ENCODE measurements around the gene KLHL20. TPM values are rescaled to one million over a fixed set of nuclear protein-coding genes. Genes with fewer than 3 reads are reported as not detected.
"Not testable (repeated sequence)": the region's sequence is repeated elsewhere in the genome, so short reads cannot be mapped to it uniquely, and the experiment has no call there.

The KLHL20 gene
- total RNA-seq, 5 donors from 2014 or later (not counting 1 experiment from before 2014, with no cell fraction given), result 28.7 to 34.5 (median 31.2) TPM

DNA sequence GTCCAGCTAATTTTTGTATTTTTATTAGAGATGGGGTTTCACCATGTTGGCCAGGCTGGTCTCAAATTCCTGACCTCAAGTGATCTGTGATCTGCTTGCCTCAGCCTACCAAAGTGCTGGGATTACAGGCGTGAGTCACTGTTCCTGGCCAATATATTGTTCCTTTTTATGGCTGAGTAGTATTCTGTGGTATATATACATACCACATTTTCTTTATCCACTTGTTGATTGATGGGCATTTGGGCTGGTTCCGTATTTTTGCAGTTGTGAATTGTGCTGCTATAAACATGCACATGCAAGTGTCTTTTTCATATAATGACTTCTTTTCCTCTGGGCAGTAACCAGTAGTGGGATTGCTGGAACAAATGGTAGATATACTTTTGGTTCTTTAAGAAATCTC, 21.3 kb downstream of the KLHL20 start:
- H3K4me1 ChIP-seq (ENCODE audit: control insufficient read depth in 1 of 2, extremely low read depth in 1 of 2, insufficient read depth in 2 of 2, low read length in 2 of 2); H3K4me3 ChIP-seq (ENCODE audit: control insufficient read depth in 1 of 2, extremely low read depth in 1 of 2, low read length in 1 of 2); H3K27me3 ChIP-seq (replicated peaks in 1 of 2; ENCODE audit: control insufficient read depth in 2 of 2, extremely low read depth in 1 of 2, insufficient read depth in 2 of 2, low read length in 1 of 2); ATAC-seq (replicated peaks in 1 of 4); H3K9me3 ChIP-seq; H3K9me3 Mint-ChIP-seq; H3K27ac ChIP-seq (ENCODE audit: low read length); H3K27me3 Mint-ChIP-seq; H3K4me3 Mint-ChIP-seq; POLR2A ChIA-PET; DNase-seq; H3K27ac Mint-ChIP-seq: not testable (repeated sequence)
- H3K36me3 ChIP-seq (ENCODE audit: control insufficient read depth in 2 of 2, extremely low read depth in 1 of 2, insufficient read depth in 1 of 2, low read length in 1 of 2), result peaks cover 8 to 25% of the 10 kb centered on the region in 2 donors
- WGBS (ENCODE audit: insufficient coverage), result no CpG with 5 or more reads among the region's 2 CpGs
- H3K36me3 Mint-ChIP-seq, result peaks cover 71% of the 10 kb centered on the region
- CTCF ChIA-PET, result interaction anchor here in 1 of 2 donors (0.6 to 1.2 kb wide), 2 partner anchors 7 to 304 kb away, joined by 5 read pairs; no protein-coding TSS in a partner anchor
- peaks cover 47 to 49% (median 48%) of the 10 kb centered on the region in 3 donors for H3K4me1 Mint-ChIP-seq

DNA sequence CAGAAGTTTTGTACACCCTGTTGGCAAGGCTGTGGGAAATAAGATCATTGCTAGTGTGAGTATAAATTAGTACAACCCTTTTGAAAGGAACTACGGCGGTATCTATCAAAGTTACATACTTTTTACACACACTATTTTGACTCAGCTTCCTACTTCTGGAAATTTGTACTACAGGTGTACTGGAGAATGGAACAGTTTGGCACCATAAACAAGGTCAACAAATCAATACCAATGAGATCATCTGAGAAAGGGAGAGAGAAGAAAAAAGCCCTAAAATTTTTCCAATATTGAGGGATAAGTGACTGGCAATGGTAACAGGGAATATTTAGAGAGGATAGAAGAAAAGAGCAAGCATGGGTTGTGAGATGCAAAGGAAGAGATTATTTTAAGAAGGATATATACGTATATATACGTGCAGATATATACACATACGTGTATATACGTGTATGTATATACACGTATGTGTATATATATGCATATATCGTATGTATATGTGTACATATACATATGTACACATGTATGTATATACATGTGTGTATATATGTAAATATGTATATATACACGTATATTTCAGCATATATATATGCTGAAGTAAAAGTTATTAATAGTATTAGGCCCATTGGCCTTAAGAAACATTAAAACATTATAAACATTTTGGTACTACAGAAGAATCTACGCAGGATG, 27.6 kb downstream of the KLHL20 start:
- no peaks in the 10 kb centered on the region for H3K27me3 Mint-ChIP-seq
- peaks cover 64% of the 10 kb centered on the region for H3K36me3 Mint-ChIP-seq
- H3K4me1 Mint-ChIP-seq, result peaks cover 57 to 70% (median 68%) of the 10 kb centered on the region in 3 donors
- Histone ChIP-seq H3K27ac (ENCODE audit: low read length) (no peak overlapping the region), H3K27me3 (replicated peaks in 1 of 2; ENCODE audit: control insufficient read depth in 2 of 2, extremely low read depth in 1 of 2, insufficient read depth in 2 of 2, low read length in 1 of 2) (no peaks in the 10 kb centered on the region), H3K4me3 (ENCODE audit: control insufficient read depth in 1 of 2, extremely low read depth in 1 of 2, low read length in 1 of 2) (no peak overlapping the region), H3K4me1 (ENCODE audit: control insufficient read depth in 1 of 2, extremely low read depth in 1 of 2, insufficient read depth in 2 of 2, low read length in 2 of 2) (peaks cover 0 to 3% of the 10 kb centered on the region in 2 experiments), H3K36me3 (ENCODE audit: control insufficient read depth in 2 of 2, extremely low read depth in 1 of 2, insufficient read depth in 1 of 2, low read length in 1 of 2) (peaks cover 5 to 16% of the 10 kb centered on the region in 2 donors), H3K9me3 (peaks cover 4% of the 10 kb centered on the region)
- H3K27ac Mint-ChIP-seq, result no peak overlapping the region
- WGBS (ENCODE audit: insufficient coverage), result no CpG with 5 or more reads among the region's 10 CpGs
- ChIA-PET POLR2A (interaction anchor here in 1 of 2 donors (1.1 kb wide), 1 partner anchor 39 kb away, joined by 4 read pairs; no protein-coding TSS in a partner anchor), CTCF (no interaction called here)
- H3K4me3 Mint-ChIP-seq, result no peak overlapping the region
- ATAC-seq (replicated peaks in 1 of 4), result no peak
- H3K9me3 Mint-ChIP-seq, result peaks cover 0 to 5% (median 0%) of the 10 kb centered on the region in 3 donors
- no peak for DNase-seq

DNA sequence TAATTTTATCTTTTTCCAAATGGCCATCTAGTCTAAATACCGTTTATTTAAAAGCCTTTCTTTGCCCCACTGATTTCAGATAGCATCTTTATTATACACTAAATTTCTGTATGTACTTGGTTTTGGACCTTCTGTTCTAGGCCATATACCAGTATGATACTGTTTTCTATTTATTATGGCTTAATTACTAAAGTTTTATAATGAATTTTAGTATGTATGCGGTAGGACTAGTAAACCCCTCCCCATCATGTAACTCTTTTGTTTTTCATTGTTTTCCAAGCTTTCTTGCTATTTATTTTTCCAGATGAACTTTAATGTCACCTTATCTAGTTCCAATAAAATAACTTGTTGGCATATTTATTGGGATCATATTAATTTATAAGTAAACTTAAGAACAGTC, 29.9 kb downstream of the KLHL20 start:
- ChIA-PET CTCF (interaction anchor here in 1 of 2 donors (0.5 kb wide), 1 partner anchor 399 kb away, joined by 6 read pairs; no protein-coding TSS in a partner anchor), POLR2A (no interaction called here)
- Histone ChIP-seq H3K4me1 (ENCODE audit: control insufficient read depth in 1 of 2, extremely low read depth in 1 of 2, insufficient read depth in 2 of 2, low read length in 2 of 2) (peaks cover 0 to 3% of the 10 kb centered on the region in 2 experiments), H3K27me3 (replicated peaks in 1 of 2; ENCODE audit: control insufficient read depth in 2 of 2, extremely low read depth in 1 of 2, insufficient read depth in 2 of 2, low read length in 1 of 2) (no peaks in the 10 kb centered on the region), H3K27ac (ENCODE audit: low read length) (no peak overlapping the region), H3K9me3 (peaks cover 2% of the 10 kb centered on the region), H3K36me3 (ENCODE audit: control insufficient read depth in 2 of 2, extremely low read depth in 1 of 2, insufficient read depth in 1 of 2, low read length in 1 of 2) (peaks cover 5 to 16% of the 10 kb centered on the region in 2 donors), H3K4me3 (ENCODE audit: control insufficient read depth in 1 of 2, extremely low read depth in 1 of 2, low read length in 1 of 2) (no peak overlapping the region)
- peaks cover 0 to 5% (median 0%) of the 10 kb centered on the region in 3 donors for H3K9me3 Mint-ChIP-seq
- no peak overlapping the region for H3K27ac Mint-ChIP-seq
- no peaks in the 10 kb centered on the region for H3K27me3 Mint-ChIP-seq
- DNase-seq, result no peak
- WGBS (ENCODE audit: insufficient coverage), result no CpG with 5 or more reads among the region's 2 CpGs
- H3K36me3 Mint-ChIP-seq, result peaks cover 52% of the 10 kb centered on the region
- H3K4me3 Mint-ChIP-seq, result no peak overlapping the region
- H3K4me1 Mint-ChIP-seq, result peaks cover 43 to 53% (median 50%) of the 10 kb centered on the region in 3 donors
- no peak for ATAC-seq (replicated peaks in 1 of 4)

DNA sequence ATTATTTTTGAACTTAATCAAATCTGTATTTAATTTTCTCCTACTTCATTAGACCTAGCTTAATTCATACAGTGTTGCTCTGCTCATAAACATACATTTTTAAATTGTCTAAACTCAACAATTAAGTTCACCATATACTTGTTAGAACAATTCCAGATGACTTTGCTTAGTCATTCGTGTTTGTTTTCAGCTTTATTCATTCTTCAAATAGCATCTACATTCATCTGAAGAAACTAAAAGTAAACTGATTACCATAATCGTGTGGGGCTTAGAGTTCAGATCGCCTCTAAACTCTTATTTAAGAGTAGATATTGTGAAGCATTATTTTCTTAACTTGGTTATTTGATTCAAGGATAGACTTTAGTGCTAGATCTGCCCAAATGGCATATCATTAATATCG, 34.4 kb downstream of the KLHL20 start:
- DNase-seq (no peak), ATAC-seq (replicated peaks in 1 of 4) (no peak)
- H3K27ac Mint-ChIP-seq, result no peak overlapping the region
- peaks cover 30% of the 10 kb centered on the region for H3K36me3 Mint-ChIP-seq
- H3K4me3 Mint-ChIP-seq, result no peak overlapping the region
- H3K4me1 Mint-ChIP-seq, result peaks cover 22 to 24% (median 22%) of the 10 kb centered on the region in 3 donors
- Histone ChIP-seq H3K27ac (ENCODE audit: low read length) (no peak overlapping the region), H3K27me3 (replicated peaks in 1 of 2; ENCODE audit: control insufficient read depth in 2 of 2, extremely low read depth in 1 of 2, insufficient read depth in 2 of 2, low read length in 1 of 2) (no peaks in the 10 kb centered on the region), H3K4me3 (ENCODE audit: control insufficient read depth in 1 of 2, extremely low read depth in 1 of 2, low read length in 1 of 2) (no peak overlapping the region), H3K9me3 (no peaks in the 10 kb centered on the region), H3K36me3 (ENCODE audit: control insufficient read depth in 2 of 2, extremely low read depth in 1 of 2, insufficient read depth in 1 of 2, low read length in 1 of 2) (peaks cover 4 to 27% of the 10 kb centered on the region in 2 donors), H3K4me1 (ENCODE audit: control insufficient read depth in 1 of 2, extremely low read depth in 1 of 2, insufficient read depth in 2 of 2, low read length in 2 of 2) (peaks cover 0 to 3% of the 10 kb centered on the region in 2 experiments)
- no peaks in the 10 kb centered on the region for H3K9me3 Mint-ChIP-seq
- POLR2A ChIA-PET, result no interaction called here
- no peaks in the 10 kb centered on the region for H3K27me3 Mint-ChIP-seq
- WGBS (ENCODE audit: insufficient coverage), result no CpG with 5 or more reads among the region's 4 CpGs
- CTCF ChIA-PET, result interaction anchor here in 1 of 2 donors (0.7 kb wide), 1 partner anchor 114 kb away, joined by 4 read pairs; the partner anchor contains the start of gene TEX50

DNA sequence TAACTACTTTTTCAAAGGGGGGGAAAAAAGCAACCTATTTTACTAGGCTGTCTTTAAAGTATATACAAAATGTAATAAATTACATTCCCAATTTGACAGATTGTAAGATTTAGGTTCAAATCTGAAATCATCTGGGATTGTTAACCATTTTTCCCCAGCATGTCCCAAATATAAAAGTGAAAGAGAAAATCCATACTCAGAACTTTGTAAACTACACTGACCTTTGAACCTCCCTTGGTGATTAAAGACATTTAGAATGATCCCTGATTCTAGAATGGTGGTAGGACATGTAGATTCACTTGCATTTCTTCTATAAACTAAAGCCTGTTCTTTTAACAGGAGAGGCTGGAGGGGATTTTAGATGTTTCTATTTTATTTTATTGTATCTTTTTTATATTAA, 39.0 kb downstream of the KLHL20 start:
- Histone ChIP-seq H3K4me1 (ENCODE audit: control insufficient read depth in 1 of 2, extremely low read depth in 1 of 2, insufficient read depth in 2 of 2, low read length in 2 of 2) (no peaks in the 10 kb centered on the region), H3K27me3 (replicated peaks in 1 of 2; ENCODE audit: control insufficient read depth in 2 of 2, extremely low read depth in 1 of 2, insufficient read depth in 2 of 2, low read length in 1 of 2) (no peaks in the 10 kb centered on the region), H3K27ac (ENCODE audit: low read length) (no peak overlapping the region), H3K4me3 (ENCODE audit: control insufficient read depth in 1 of 2, extremely low read depth in 1 of 2, low read length in 1 of 2) (no peak overlapping the region), H3K36me3 (ENCODE audit: control insufficient read depth in 2 of 2, extremely low read depth in 1 of 2, insufficient read depth in 1 of 2, low read length in 1 of 2) (peaks cover 16 to 69% of the 10 kb centered on the region in 2 donors), H3K9me3 (no peaks in the 10 kb centered on the region)
- ChIA-PET CTCF (no interaction called here), POLR2A (no interaction called here)
- ATAC-seq (replicated peaks in 1 of 4) (no peak), DNase-seq (no peak)
- Mint-ChIP-seq H3K4me3 (no peak overlapping the region), H3K4me1 (peaks cover 0 to 3% (median 1%) of the 10 kb centered on the region in 3 donors), H3K27ac (no peak overlapping the region), H3K36me3 (peaks cover 54% of the 10 kb centered on the region), H3K9me3 (no peaks in the 10 kb centered on the region), H3K27me3 (no peaks in the 10 kb centered on the region)

DNA sequence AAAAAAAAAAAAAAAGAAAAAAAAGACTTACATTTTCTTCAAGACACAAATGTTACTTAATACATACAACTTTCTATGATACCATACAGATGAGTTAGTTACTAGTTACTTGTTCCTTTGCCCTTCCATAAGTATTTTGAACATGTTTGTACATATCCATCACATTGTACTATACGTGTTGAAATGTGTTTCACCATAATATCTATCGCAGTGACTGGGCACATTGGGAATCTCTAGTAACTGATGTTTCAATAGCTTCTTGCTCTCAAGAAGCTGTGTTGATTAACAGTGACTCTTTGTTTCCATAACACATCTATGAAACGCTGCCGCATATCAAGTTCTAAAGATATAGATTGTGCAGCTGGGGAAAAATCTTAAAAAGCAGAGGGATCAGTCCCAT, 42.9 kb downstream of the KLHL20 start:
- H3K4me1 Mint-ChIP-seq, result peaks cover 0 to 12% (median 4%) of the 10 kb centered on the region in 3 donors

More for the DNA sequence above, 42.9 kb downstream of the KLHL20 start:
- Mint-ChIP-seq H3K9me3 (peaks cover 0 to 12% (median 9%) of the 10 kb centered on the region in 3 donors), H3K27me3 (no peaks in the 10 kb centered on the region), H3K27ac (no peak overlapping the region), H3K4me3 (no peak overlapping the region), H3K36me3 (peaks cover 76% of the 10 kb centered on the region)
- H3K36me3 ChIP-seq (ENCODE audit: control insufficient read depth in 2 of 2, extremely low read depth in 1 of 2, insufficient read depth in 1 of 2, low read length in 1 of 2), result peaks cover 11 to 64% of the 10 kb centered on the region in 2 donors
- DNase-seq, result no peak
- POLR2A ChIA-PET, result no interaction called here
- no peak overlapping the region for H3K4me3 ChIP-seq (ENCODE audit: control insufficient read depth in 1 of 2, extremely low read depth in 1 of 2, low read length in 1 of 2)
- CTCF ChIA-PET, result interaction anchor here (0.6 kb wide), 2 partner anchors 20 to 236 kb away, joined by 3 read pairs; no protein-coding TSS in a partner anchor
- no peaks in the 10 kb centered on the region for H3K9me3 ChIP-seq
- no peaks in the 10 kb centered on the region for H3K27me3 ChIP-seq (replicated peaks in 1 of 2; ENCODE audit: control insufficient read depth in 2 of 2, extremely low read depth in 1 of 2, insufficient read depth in 2 of 2, low read length in 1 of 2)
- ATAC-seq (replicated peaks in 1 of 4), result no peak
- H3K4me1 ChIP-seq (ENCODE audit: control insufficient read depth in 1 of 2, extremely low read depth in 1 of 2, insufficient read depth in 2 of 2, low read length in 2 of 2), result no peaks in the 10 kb centered on the region
- WGBS (ENCODE audit: insufficient coverage), result no CpG with 5 or more reads among the region's 4 CpGs
- no peak overlapping the region for H3K27ac ChIP-seq (ENCODE audit: low read length)

Data from T-cell (primary cell).